ENCODE measurements around the gene UNC93B1.
"Not testable (repeated sequence)": the region's sequence is repeated elsewhere in the genome, so short reads cannot be mapped to it uniquely, and the experiment has no call there.

DNA sequence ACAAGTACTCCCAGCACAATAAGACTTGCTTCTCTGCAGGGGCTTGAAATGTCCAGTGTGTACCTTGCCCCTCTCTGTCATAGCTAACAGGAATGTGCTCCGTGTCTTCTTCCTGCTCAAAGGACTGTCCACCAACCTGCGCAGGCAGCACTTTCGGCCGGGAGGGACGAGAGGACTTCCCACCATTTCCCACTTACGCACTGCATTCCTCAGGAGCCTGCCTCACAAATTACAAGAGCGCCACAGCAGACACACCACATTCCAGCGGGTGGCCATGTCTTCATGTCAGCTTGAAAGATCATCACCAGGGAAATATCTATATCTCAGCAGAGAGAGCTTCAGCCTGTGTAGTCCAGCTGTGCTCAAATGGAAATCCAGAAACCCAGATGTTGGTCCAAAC, 53.2 kb downstream of the UNC93B1 start:
- not testable (repeated sequence) for TF ChIP-seq CTCF (conservative IDR thresholded peaks at IDR 0.05); EZH2 (IDR thresholded peaks at IDR 0.05; ENCODE audit: low read depth)

Data from PC-9 (cell line).